Measurements from ENCODE around the gene C12orf75.

The C12orf75 gene

DNA sequence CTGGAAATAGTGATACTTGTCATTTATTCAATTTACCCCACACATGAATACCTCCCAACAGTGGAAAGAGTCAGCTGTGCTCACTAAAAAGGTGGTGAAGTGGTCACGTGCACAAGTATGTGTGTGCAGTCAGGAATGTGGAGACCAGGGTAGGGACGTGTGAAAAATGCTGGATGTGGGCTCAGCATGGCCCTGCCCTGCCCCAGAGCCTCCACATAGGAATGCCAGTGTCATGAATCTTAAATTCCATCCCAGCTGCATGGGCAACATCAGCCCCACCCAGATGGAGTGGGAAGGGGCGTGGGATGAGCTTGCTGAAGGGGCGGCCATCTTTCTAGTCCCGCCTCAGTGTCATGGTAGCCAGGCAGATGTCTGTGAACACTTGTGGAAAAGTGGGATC lies 87.7 kb downstream of the C12orf75 start:
- DNase-seq (ENCODE audit: low read depth in 2 of 2) = no peak

DNA sequence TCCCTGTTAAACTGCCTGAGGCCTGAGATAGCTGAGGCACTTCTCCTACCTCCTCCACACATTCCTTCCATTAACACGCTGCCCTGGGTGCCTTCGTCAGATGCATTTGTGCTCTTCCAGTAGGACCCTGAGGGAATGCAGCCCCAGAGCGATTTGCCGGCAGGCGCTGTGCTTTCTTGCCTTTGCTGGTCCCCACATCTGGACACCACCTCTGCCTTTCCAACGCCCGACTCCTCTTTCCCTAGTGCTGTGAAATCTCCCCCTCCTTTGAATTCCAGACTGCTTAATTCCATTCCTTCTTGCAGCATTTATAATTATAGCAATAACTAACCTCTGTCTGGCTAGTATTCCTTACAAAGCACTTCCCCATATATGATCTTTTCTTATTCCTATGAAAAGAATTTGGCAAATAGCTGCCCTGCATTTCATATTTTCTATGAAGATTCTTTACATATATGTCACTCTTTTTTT lies 88.4 kb downstream of the C12orf75 start:
- no peak for DNase-seq (ENCODE audit: low read depth in 2 of 2)

DNA sequence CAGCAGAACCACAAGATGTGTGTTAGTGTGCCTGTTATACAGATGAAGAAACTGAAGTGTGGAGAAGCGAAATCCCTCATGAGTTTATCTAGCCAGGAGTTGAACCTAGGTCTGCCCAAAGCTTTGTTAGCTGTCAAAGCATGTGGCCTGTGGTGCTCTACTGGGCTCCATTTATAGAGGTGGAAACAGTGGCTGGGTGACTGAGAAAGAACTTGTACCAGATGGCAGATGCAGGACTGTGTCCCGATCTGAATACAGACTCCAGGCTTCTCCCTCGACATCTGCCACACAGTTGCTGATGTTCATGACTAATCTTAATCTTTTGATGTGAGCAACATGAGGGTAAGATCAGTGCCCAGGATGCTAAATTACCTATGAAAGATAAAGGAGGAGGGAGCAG lies 89.1 kb downstream of the C12orf75 start:
- no peak for DNase-seq (ENCODE audit: low read depth in 2 of 2)

DNA sequence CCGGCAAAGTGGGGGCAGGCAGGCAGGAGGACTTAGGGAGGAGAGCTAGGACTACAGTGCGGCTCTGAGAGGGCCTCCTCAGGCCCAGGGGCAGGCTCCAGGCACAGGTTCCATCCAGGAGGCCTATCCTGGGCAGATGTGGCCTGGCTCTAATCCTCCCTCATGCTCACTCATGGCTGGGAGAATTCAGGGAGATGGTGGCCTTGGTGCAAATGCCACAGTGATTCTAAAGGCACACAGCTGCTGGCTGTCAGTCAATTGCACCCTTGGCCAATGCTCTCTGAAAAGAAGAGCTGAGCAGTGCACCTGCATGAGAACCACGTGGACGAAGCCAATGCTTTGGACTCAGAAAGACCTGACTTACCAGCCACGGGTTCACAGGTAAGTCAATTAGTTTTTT lies 89.6 kb downstream of the C12orf75 start:
- no peak for DNase-seq (ENCODE audit: low read depth in 2 of 2)

DNA sequence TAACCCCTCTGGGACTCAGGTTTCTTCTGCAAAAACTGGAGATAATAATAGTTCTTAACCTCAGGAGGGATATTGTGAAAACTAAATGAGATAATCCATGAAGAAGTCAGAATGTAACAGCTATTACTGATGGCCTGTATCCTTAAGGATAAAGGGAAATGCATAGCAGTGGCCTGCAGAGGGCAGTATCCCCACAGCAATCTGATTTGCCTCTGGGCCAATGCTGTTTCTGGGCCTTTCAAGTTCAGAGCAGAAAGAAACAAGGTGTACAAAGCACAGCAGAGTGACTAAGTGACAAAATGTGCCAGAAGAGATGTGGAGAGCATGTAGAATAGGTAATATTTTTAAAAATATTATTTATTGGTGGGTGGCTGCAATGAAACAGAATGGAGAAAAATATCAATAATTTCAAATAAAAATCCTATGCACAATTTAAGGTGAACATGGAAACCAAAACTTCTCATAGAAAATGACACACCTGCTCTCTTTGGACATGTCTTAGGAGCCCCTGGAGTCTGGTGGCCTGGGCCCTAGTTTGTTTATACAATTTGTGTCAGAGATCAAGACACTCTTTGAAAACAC lies 90.3 kb downstream of the C12orf75 start:
- peak; percentile 14 to 29 for DNase-seq (ENCODE audit: low read depth in 2 of 2)
